ENCODE measurements around the gene ASH1L.

Gene ASH1L

DNA sequence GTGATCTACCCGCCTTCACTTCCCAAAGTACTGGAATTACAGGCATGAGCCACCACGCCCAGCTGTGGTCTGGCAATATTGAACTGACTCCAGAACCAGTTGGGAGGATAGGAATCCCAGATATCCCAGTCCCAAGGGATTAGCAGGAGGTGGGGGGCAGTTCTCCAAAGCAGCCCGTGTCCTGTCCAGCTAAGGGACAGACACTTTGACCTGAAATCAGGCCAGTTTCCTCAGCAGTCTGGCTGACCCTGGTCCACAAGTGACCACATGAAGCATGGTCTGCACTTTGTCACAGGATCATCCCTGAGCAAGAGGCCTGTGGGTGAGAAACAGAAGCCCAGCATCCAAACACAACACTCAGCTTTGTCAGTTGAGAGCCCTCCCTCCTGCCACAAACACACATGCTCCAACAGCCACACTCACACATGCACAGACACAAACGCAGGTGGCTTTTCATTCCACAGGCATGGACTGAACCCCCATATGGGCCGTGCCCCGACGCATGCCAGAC, 256.7 kb downstream of the ASH1L start:
- DNase-seq (ENCODE audit: low read depth), result no peak
- TF ChIP-seq, protein P1, sequence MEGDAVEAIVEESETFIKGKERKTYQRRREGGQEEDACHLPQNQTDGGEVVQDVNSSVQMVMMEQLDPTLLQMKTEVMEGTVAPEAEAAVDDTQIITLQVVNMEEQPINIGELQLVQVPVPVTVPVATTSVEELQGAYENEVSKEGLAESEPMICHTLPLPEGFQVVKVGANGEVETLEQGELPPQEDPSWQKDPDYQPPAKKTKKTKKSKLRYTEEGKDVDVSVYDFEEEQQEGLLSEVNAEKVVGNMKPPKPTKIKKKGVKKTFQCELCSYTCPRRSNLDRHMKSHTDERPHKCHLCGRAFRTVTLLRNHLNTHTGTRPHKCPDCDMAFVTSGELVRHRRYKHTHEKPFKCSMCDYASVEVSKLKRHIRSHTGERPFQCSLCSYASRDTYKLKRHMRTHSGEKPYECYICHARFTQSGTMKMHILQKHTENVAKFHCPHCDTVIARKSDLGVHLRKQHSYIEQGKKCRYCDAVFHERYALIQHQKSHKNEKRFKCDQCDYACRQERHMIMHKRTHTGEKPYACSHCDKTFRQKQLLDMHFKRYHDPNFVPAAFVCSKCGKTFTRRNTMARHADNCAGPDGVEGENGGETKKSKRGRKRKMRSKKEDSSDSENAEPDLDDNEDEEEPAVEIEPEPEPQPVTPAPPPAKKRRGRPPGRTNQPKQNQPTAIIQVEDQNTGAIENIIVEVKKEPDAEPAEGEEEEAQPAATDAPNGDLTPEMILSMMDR (conservative IDR thresholded peaks at IDR 0.05; ENCODE audit: low read depth, low read length), result no peak

DNA sequence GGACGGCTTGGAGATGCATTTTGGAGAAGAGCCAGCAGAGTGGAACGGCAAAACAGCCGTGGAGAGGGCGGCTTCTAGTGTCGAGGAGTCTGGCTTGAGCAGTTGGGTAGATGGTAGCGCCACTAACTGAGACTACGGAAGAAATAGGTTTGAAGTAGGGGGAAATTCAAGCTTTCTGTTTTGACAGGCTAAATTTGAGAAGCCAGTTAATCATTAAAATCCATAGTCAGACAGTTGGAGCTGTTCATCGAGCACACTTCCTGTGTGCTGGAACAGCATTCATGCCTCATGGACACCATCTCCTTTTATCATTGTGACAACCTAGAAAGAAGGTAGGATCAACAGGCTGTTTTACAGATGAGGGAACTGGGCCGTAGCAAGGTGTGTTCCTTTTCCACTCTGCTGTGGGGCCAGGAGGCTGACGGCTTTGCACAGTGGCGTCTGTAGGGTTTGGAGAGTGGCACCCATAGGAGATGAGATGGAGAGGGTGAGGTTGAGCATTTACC, 258.0 kb downstream of the ASH1L start:
- DNase-seq (ENCODE audit: low read depth), result no peak
- TF ChIP-seq, protein P1 (conservative IDR thresholded peaks at IDR 0.05; ENCODE audit: low read depth, low read length), result no peak
- no peak overlapping the region for H3K4me3 ChIP-seq (ENCODE audit: low read length)

More for the DNA sequence above, 256.7 kb downstream of the ASH1L start:
- H3K4me3 ChIP-seq (ENCODE audit: low read length), result no peak overlapping the region

DNA sequence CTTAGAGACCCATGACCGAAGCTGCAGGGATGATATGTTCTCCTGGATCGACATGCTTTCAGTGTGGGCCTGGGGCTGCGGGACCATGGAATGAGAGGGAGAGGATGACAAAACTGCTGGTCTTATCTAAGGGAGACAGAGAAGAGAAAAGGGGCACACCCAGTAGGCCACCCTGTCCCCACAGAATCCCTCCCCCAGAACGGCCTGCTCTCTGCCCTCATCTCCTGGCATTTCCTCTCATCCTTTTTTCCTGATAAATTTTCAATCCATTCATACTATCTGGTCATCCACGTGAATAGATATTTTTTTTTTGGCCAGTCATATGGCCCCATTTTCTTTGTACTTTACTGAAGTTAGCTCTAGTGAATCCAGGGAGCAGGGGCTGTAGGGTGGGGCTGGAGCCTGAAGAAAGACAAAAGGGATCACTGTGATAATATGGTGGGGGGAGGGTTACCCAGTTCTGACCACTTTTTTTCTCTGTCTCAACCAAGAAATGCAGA, 261.2 kb downstream of the ASH1L start, which contains the start of gene PKLR:
Gene PKLR, minus strand, starts transcription at position 97 of the 500 bp plus-strand sequence. Its CDS starts 43 bp downstream, at position 54.
- no peak within 1 kb of the TSS for H3K4me3 ChIP-seq (ENCODE audit: low read length)
- DNase-seq (ENCODE audit: low read depth), result no peak
- TF ChIP-seq, protein P1 (conservative IDR thresholded peaks at IDR 0.05; ENCODE audit: low read depth, low read length), result no peak

DNA sequence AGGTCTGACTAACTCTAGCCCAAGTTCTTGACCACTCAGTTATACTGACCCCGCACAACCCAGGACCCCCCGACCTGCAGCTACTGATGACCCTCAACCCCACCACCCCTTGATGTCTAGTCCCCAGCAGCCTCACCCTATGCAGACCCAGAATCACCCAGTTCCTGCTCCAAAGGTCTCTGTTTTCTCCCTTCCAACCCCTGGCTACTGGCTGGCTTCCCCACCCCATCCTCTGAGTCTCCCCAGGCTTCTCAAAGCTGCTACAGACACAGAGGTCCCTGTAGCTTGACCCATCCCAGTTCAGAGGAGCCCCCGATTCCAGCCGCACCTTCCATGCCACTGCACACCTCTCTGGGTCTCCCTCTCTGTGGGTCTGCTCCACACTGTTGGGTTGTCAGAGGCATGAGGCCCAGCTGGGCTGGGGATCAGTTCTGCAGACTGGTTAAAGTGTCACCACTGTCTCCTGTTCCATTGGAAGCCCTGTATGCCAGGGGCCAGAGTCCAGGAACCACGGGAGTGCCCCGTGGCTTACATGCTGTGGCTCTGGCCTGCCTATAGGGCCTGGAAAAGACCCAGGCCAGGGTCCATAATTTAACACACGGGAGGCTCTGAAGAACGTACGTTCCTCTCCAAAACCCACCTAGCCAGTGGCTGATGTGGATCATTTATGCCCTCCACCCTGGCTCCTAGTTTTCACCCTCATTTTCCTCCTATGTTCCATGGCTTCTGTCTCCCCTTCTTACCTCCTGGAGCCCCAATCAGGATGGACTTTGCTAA, 261.9 kb downstream of the ASH1L start:
- DNase-seq (ENCODE audit: low read depth), result no peak
- TF ChIP-seq, protein P1 (conservative IDR thresholded peaks at IDR 0.05; ENCODE audit: low read depth, low read length), result no peak
- H3K4me3 ChIP-seq (ENCODE audit: low read length), result no peak overlapping the region

DNA sequence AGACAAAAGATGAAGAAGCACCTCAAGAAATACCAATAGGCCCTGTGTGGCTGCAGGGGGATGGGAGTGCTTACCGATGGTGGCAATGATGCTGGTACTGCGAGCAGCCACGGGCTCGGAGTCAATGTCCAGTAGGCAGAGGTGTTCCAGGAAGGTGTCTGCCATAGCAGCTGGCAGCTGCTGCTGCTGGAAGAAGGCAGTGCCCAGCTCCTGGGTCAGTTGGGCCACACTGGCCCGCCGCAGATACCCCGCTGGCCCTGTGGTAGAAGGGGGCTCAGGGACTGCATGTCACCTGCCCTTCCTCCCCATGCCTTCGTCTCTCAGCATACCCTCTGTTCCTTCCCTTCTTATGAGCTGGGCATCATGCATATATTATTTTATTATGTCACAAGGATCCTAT, 262.6 kb downstream of the ASH1L start:
- no peak overlapping the region for H3K4me3 ChIP-seq (ENCODE audit: low read length)
- TF ChIP-seq, protein P1 (conservative IDR thresholded peaks at IDR 0.05; ENCODE audit: low read depth, low read length), result no peak
- no peak for DNase-seq (ENCODE audit: low read depth)

DNA sequence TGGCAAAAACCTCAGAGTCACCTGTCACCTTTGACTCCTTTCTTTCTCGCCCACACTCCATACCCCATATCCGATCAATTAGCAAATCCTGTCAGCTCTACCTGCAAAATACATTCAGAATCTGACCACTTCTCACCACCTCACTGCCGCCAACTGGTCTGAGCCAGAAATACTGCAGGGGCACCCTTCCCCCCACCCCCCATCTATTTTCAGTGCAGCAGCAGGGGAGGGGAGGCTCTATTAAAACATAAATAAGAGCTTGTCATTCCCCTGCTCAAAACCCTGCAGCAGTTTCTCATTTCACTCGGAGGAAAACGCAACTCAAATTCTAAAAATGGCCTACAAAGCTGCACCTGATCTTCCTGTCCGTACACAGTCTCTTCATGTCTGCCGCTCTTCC, 265.2 kb downstream of the ASH1L start:
- no peak overlapping the region for H3K4me3 ChIP-seq (ENCODE audit: low read length)
- TF ChIP-seq, protein P1 (conservative IDR thresholded peaks at IDR 0.05; ENCODE audit: low read depth, low read length), result no peak
- DNase-seq (ENCODE audit: low read depth), result no peak
